HTR-8/SVneo (cell line): ENCODE measurements around the gene HSP90AA1.
"Not testable (repeated sequence)": the region's sequence is repeated elsewhere in the genome, so short reads cannot be mapped to it uniquely, and the experiment has no call there.

Experiments
- DNase-seq: peaks from one replicate; pipeline ENCODE4 v3.0.0; 2011; ENCODE audit warnings: low spot score, mixed read lengths; ENCODE audit not compliant: insufficient read length
- FAIRE-seq: peaks from 2 replicates; lab custom pipeline; 2011; peaks lifted over from hg19 to GRCh38; lab: Jason Lieb, UNC

Gene HSP90AA1

GRCh38 chr14:102095231-102095870, 8.5 kb upstream of the HSP90AA1 start:
- DNase-seq (no peak), FAIRE-seq (no peak)

GRCh38 chr14:102094101-102094500, 7.3 kb upstream of the HSP90AA1 start:
- FAIRE-seq, result no peak
- DNase-seq, result no peak

GRCh38 chr14:102092806-102093205, 6.0 kb upstream of the HSP90AA1 start:
- DNase-seq, result no peak
- FAIRE-seq, result no peak

GRCh38 chr14:102090713-102091112, 3.9 kb upstream of the HSP90AA1 start:
- DNase-seq, result no peak
- no peak for FAIRE-seq

GRCh38 chr14:102089621-102090343, 2.9 kb upstream of the HSP90AA1 start:
- no peak for FAIRE-seq
- no peak for DNase-seq

GRCh38 chr14:102088012-102088792, 1.4 kb upstream of the HSP90AA1 start:
- no peak for FAIRE-seq
- no peak for DNase-seq

GRCh38 chr14:102087762-102088011, 843 bp upstream of the HSP90AA1 start:
- no peak for FAIRE-seq

GRCh38 chr14:102086709-102086971, 204 bp downstream of the HSP90AA1 start:
- FAIRE-seq (no peak), DNase-seq (no peak)

More at GRCh38 chr14:102087762-102088011, 843 bp upstream of the HSP90AA1 start:
- DNase-seq, result no peak

GRCh38 chr14:102085948-102086708, 716 bp downstream of the HSP90AA1 start:
- FAIRE-seq (no peak), DNase-seq (no peak)

GRCh38 chr14:102085488-102085887, 1.4 kb downstream of the HSP90AA1 start:
- FAIRE-seq, result no peak
- DNase-seq, result no peak

- DNase-seq (no peak), FAIRE-seq (no peak)
Observed at GRCh38 chr14:102084931-102085330, 1.9 kb downstream of the HSP90AA1 start.

GRCh38 chr14:102084522-102084921, 2.3 kb downstream of the HSP90AA1 start:
- not testable (repeated sequence) for FAIRE-seq, DNase-seq

GRCh38 chr14:102081231-102082080, 5.4 kb downstream of the HSP90AA1 start:
- FAIRE-seq, result no peak
- DNase-seq, result no peak

- DNase-seq, result no peak
- no peak for FAIRE-seq
Observed at GRCh38 chr14:102080183-102081080, 6.4 kb downstream of the HSP90AA1 start.

- no peak for FAIRE-seq
- DNase-seq, result no peak
Observed at GRCh38 chr14:102079700-102079979, 7.2 kb downstream of the HSP90AA1 start.

GRCh38 chr14:102078831-102079699, 7.8 kb downstream of the HSP90AA1 start:
- no peak for FAIRE-seq
- DNase-seq, result no peak

GRCh38 chr14:102078361-102078791, 8.5 kb downstream of the HSP90AA1 start:
- not testable (repeated sequence) for FAIRE-seq, DNase-seq

- FAIRE-seq, result no peak
- DNase-seq, result no peak
Observed at GRCh38 chr14:102077382-102077709, 9.5 kb downstream of the HSP90AA1 start.
